AG04449 (cell line): ENCODE data around the gene ITPRIPL1.
"Not testable (repeated sequence)": the region's sequence is repeated elsewhere in the genome, so short reads cannot be mapped to it uniquely, and the experiment has no call there.

ENCODE experiments used
- CTCF ChIA-PET: fragments of 350-600 bp; formaldehyde crosslinking; extraction: SDS; loops from one replicate; lab custom pipeline; 2021; ENCODE audit warnings: antibody characterized with exemption; lab: Yijun Ruan, JAX
- POLR2A ChIA-PET: fragments of 400-600, 350-600 bp; formaldehyde crosslinking; extraction: SDS; loops from one replicate; lab custom pipeline; 2020; ENCODE audit warnings: antibody characterized with exemption, inconsistent platforms; lab: Yijun Ruan, JAX
- DNase-seq: peaks from one replicate; pipeline ENCODE4 v3.0.0-alpha.2; 2010; ENCODE audit warnings: low read depth, low spot score
- H3K4me3 ChIP-seq: 2 replicates; pipeline ENCODE4 v1.5.1; 2011; ENCODE audit warnings: low read depth, mild to moderate bottlenecking, control low read depth, low read length
- CTCF ChIP-seq: IDR thresholded peaks from one replicate; pipeline ENCODE4 v1.5.1; 2011; ENCODE audit warnings: mild to moderate bottlenecking, moderate library complexity, low read length, control low read depth, inconsistent platforms; ENCODE audit not compliant: insufficient read depth; ENCODE audit errors: missing control alignments

ITPRIPL1 gene, protein sequence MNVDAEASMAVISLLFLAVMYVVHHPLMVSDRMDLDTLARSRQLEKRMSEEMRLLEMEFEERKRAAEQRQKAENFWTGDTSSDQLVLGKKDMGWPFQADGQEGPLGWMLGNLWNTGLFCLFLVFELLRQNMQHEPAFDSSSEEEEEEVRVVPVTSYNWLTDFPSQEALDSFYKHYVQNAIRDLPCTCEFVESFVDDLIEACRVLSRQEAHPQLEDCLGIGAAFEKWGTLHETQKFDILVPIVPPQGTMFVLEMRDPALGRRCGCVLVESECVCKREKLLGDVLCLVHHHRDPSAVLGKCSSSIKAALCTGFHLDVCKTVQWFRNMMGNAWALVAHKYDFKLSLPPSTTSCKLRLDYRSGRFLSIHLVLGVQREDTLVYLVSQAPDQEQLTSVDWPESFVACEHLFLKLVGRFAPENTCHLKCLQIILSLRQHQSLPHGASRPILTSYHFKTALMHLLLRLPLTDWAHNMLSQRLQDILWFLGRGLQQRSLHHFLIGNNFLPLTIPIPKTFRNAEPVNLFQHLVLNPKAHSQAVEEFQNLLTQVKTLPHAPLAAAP

GRCh38 chr2:96325041-96325883 lies at the start of gene ITPRIPL1:
ITPRIPL1 (plus strand) TSS chr2:96325317; CDS start chr2:96325840, 523 bp downstream.
- ChIA-PET CTCF (no interaction called here), POLR2A (interaction anchor here (1.2 kb wide), 1 partner anchor 10 kb away, joined by 4 read pairs; the partner anchor contains the start of gene NCAPH)
- DNase-seq = no peak
- TF ChIP-seq CTCF = no peak
- peak within 1 kb of the TSS; percentile 55 for H3K4me3 ChIP-seq

- CTCF ChIA-PET = interaction anchor here (0.7 to 2.0 kb wide), 4 partner anchors 9 to 284 kb away, joined by 3 to 6 read pairs (median 4); no protein-coding TSS in a partner anchor
- H3K4me3 ChIP-seq = no peak overlapping the region
- DNase-seq = no peak
- no peak for TF ChIP-seq CTCF
- POLR2A ChIA-PET = interaction anchor here (0.7 kb wide), 1 partner anchor 13 kb away, joined by 5 read pairs; no protein-coding TSS in a partner anchor
Measured at GRCh38 chr2:96276787-96277499, 48.2 kb upstream of the ITPRIPL1 start.

DNA sequence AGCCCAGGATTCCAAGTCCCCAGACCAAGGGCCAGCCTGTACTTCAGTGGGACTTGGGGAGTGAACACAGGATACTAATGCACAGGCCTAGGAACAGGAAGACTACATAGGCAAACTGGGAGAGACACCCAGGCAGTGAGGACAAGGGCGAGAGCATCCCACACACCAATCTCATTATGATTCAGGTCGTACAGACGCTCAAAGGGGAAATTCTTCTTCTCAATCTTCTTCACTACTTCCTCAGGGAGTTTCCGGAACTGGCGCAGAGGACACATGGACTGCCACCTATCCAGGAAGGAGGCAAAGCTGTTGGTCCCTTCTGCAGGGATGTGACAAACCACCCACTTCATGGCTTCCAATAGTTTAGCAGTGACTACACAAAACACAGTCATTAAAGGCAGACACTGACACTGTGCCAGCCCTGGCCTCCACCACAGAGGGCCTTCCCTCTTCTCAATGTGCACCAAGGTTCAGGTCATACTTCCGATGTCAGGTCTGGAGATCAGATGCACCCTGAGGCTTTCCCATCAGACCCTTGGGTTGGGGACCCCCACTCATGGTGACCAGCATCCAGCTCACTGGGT lies 37.8 kb upstream of the ITPRIPL1 start:
- H3K4me3 ChIP-seq = no peak overlapping the region
- POLR2A ChIA-PET = no interaction called here
- no peak for TF ChIP-seq CTCF
- CTCF ChIA-PET = no interaction called here
- no peak for DNase-seq

DNA sequence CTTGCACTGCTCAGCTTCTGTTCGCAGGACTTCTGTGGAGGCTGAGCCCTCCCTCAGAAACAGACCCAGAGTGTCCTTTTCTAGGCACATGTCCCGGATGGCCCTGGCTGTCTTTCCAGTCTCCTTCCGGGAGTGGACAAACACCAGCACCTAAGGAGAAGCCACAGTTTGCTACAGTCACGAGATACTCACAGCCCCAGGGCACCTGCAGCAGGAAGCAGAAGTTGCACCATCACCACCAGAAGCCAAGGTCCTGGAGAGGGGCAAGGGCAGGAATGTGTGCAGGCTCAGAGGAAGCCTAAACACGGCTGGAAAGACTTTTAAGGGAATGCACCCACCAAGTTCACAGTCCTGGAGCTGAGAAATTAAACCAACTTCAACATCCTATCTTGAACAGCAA lies 33.4 kb upstream of the ITPRIPL1 start:
- POLR2A ChIA-PET = no interaction called here

DNA sequence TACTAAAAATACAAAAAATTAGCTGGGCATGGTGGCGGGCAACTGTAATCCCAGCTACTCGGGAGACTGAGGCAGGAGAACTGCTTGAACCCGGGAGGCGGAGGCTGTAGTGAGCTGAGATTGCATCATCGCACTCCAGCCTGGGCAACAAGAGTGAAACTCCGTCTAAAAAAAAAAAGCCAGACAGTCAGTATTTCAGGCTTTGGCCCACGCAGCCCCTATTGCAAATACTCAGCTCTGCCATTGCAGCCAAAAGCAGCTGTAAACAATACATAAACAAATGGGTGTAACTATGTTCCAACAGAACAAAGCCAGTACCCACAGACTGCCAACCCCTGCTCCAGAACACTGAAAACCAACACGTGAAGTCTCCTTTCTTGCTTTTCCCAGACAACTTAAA lies 30.8 kb upstream of the ITPRIPL1 start:
- CTCF ChIA-PET = interaction anchor here (1.5 kb wide), 2 partner anchors 27 to 30 kb away, joined by 3 to 5 read pairs; no protein-coding TSS in a partner anchor
- H3K4me3 ChIP-seq, POLR2A ChIA-PET, DNase-seq: not testable (repeated sequence)

More for the DNA sequence above, 33.4 kb upstream of the ITPRIPL1 start:
- CTCF ChIA-PET = interaction anchor here (0.5 to 1.5 kb wide), 2 partner anchors 10 to 15 kb away, joined by 3 to 4 read pairs; no protein-coding TSS in a partner anchor
- no peak for DNase-seq
- no peak overlapping the region for H3K4me3 ChIP-seq
- no peak for TF ChIP-seq CTCF

DNA sequence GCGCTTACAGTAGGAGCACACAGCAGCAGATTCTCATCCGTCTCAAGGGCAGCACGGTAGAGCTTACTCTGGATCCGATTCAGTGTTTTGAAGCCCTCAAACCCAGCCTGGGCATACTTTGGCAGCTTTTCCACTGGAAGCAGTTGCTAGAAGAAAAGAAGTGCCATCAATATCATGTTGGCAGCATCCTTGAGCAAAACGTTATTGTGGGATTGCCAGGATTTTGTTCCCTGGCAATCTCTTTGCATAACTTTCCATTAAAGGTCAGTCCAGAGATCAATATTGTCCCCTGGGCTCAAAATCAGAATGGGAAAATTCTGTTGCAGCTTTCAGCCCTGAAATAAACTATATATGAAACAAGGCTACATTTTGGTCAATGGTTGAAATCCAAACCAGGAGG lies 28.2 kb upstream of the ITPRIPL1 start:
- CTCF ChIA-PET = interaction anchor here (1.0 kb wide), 1 partner anchor 9 kb away, joined by 3 read pairs; the partner anchor contains the start of gene SNRNP200
- no peak for DNase-seq
- POLR2A ChIA-PET = no interaction called here
- TF ChIP-seq CTCF = no peak
- no peak overlapping the region for H3K4me3 ChIP-seq
